ENCODE results near the gene XKR7. TPM values are rescaled to one million over a fixed set of nuclear protein-coding genes. Genes with fewer than 3 reads are reported as not detected.

Gene XKR7
- total RNA-seq, 4 donors from 2014 or later: not detected

DNA sequence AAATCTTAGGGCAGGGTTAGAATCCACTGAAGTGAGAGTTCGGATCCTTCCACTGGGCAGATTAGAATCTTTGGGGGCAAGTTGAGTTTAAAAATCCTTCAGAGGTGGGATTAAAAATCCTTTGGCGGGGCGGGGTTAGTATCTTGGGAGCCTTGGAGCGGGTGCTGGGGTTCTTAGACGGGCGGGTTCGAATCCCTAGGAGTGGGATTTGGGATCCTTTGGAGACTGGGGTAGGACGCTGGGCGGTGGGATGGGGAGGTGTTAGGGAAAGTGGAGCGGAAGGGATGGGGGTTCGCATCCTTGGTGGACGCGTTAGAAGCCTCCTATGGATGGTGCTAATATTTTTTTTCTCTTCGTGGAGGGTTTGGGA is 83.8 kb downstream of the XKR7 start:
- Histone ChIP-seq H3K4me3 (peak overlapping the region in 3 of 4 donors; percentile 40 to 53 (median 40)), H3K36me3 (no peaks in the 10 kb centered on the region), H3K4me1 (peaks cover 9 to 22% (median 15%) of the 10 kb centered on the region in 4 donors), H3K27ac (replicated peaks in 1 of 4) (peak overlapping the region in 3 of 4 donors; percentile 50 to 67 (median 52)), H3K9me3 (no peaks in the 10 kb centered on the region), H3K27me3 (peaks cover 0 to 92% (median 22%) of the 10 kb centered on the region in 4 donors)
- 6% methylated on average over 14 of the region's 14 CpGs for WGBS
- no peak for TF ChIP-seq EP300 (IDR thresholded peaks at IDR 0.05)
- DNase-seq (ENCODE audit: extremely low spot score): no peak
- intact Hi-C loops (cut with DNase I): no loop called here

DNA sequence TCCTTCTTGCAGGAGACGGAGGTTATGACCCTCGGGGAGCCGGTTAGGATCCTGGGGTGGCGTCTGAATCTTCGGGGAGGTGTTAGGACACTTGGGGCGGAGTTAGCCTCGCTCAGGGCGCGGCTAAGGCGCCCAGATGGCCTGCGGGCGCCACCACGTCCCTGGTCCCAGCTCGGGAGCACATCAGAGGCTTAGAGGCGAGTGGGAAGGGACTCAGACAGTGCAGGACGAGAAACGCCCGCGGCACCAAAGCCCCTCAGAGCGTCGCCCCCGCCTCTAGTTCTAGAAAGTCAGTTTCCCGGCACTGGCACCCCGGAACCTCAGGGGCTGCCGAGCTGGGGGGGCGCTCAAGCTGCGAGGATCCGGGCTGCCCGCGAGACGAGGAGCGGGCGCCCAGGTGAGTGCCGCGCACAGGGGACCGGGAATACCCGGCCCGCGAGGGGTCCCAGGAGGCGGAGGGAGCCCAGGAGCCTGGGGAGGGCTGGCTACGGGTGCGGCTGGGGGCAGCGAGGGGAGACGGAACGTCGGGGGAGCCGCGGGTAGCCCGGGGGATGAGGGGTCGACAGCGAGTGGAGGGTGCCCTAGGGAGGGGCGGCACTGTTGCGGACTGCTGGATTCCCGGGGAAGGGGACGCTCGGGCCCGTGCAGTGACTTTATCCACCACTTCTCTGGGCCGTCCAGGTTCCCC is 84.3 kb downstream of the XKR7 start, which contains the start of gene HCK:
Gene HCK, plus strand, starts transcription at position 153 of the 688 bp plus-strand sequence.
- TF ChIP-seq CTCF (IDR thresholded peaks at IDR 0.05): no peak
- TF ChIP-seq POLR2AphosphoS5 (IDR thresholded peaks at IDR 0.05): peak in 1 of 2 donors; percentile 12
- Histone ChIP-seq H3K4me1 (peaks cover 9 to 22% (median 15%) of the 10 kb centered on the region in 4 donors), H3K27me3 (peaks cover 0 to 92% (median 22%) of the 10 kb centered on the region in 4 donors), H3K4me3 (peak within 1 kb of the TSS; percentile 40 to 53 (median 42)), H3K9me3 (no peaks in the 10 kb centered on the region), H3K27ac (replicated peaks in 1 of 4) (peak within 1 kb of the TSS in 3 of 4 donors; percentile 67 to 71 (median 70)), H3K36me3 (no peaks in the 10 kb centered on the region)
- intact Hi-C loops (cut with DNase I): no loop called here
- WGBS: 0% methylated on average over 17 of the region's 58 CpGs
- no peak for DNase-seq (ENCODE audit: extremely low spot score)

GRCh38 chr20:32052778-32053362 is 84.9 kb downstream of the XKR7 start:
- no peak for DNase-seq (ENCODE audit: extremely low spot score)
- peak overlapping the region; percentile 40 to 53 (median 42) for H3K4me3 ChIP-seq
- intact Hi-C loops (cut with DNase I): no loop called here
- peak overlapping the region in 1 of 4 donors; percentile 71 for H3K27ac ChIP-seq (replicated peaks in 1 of 4)
- H3K4me1 ChIP-seq: peaks cover 9 to 22% (median 15%) of the 10 kb centered on the region in 4 donors
- H3K27me3 ChIP-seq: peaks cover 0 to 96% (median 22%) of the 10 kb centered on the region in 4 donors
- no peak for TF ChIP-seq EP300 (IDR thresholded peaks at IDR 0.05)
- TF ChIP-seq POLR2A (IDR thresholded peaks at IDR 0.05; ENCODE audit: low read depth): no peak
- TF ChIP-seq CTCF (IDR thresholded peaks at IDR 0.05): no peak
- no peak for TF ChIP-seq POLR2AphosphoS5 (IDR thresholded peaks at IDR 0.05)
- no peaks in the 10 kb centered on the region for H3K36me3 ChIP-seq
- no peaks in the 10 kb centered on the region for H3K9me3 ChIP-seq
- 18% methylated on average over 21 of the region's 22 CpGs for WGBS

Small RNAs within 50 kb of the gene (small RNA-seq; reads per million reads assigned to genes)
- gene RNA5SP481 (0 to 0.25 (median 0) reads per million in 3 donors), gene RNA5SP482 (0.34 to 0.42 (median 0.37) reads per million in 3 donors)

Other genes starting within 250 kb of the XKR7 start
- gene BCL2L1, start 245.3 kb upstream of the XKR7 start, total RNA-seq: 100 to 1,000 TPM in 3 of 4 donors, 10 to 100 TPM in 1; 94.3 to 181 (median 140) TPM
- 1 to 10 TPM in 1 of 4 donors, under 1 TPM in 3; under 0.01 to 1.1 (median 0.38) TPM for gene TPX2, start 228.9 kb upstream of the XKR7 start, total RNA-seq
- gene MYLK2, start 148.8 kb upstream of the XKR7 start, total RNA-seq: under 1 TPM in 3 of 4 donors, not detected in 1; 0.33 to 0.65 (median 0.52) TPM
- gene FOXS1, start 122.5 kb upstream of the XKR7 start, total RNA-seq: 1 to 10 TPM in 1 of 4 donors, under 1 TPM in 3; 0.50 to 3.4 (median 0.87) TPM
- 1 to 10 TPM in 3 of 4 donors, under 1 TPM in 1; 0.83 to 5.1 (median 3.8) TPM for gene DUSP15, start 97.6 kb upstream of the XKR7 start, total RNA-seq
- under 1 TPM in 2 of 4 donors, not detected in 2; 0.17 to 0.34 TPM for gene TTLL9, start 97.5 kb upstream of the XKR7 start, total RNA-seq
- 10 to 100 TPM in 3 of 4 donors, 1 to 10 TPM in 1; 7.9 to 15.9 (median 10.8) TPM for gene PDRG1, start 16.1 kb upstream of the XKR7 start, total RNA-seq
- 10 to 100 TPM in 2 of 4 donors, 1 to 10 TPM in 2; 6.0 to 12.1 (median 10.4) TPM for gene CCM2L, start 42.3 kb downstream of the XKR7 start, total RNA-seq
- 10 to 100 TPM in 2 of 4 donors, 1 to 10 TPM in 2; 7.8 to 36.6 (median 11.4) TPM for gene HCK, start 84.1 kb downstream of the XKR7 start, total RNA-seq
- 10 to 100 TPM; 19.9 to 34.4 (median 25.2) TPM for gene TM9SF4, start 141.6 kb downstream of the XKR7 start, total RNA-seq
- gene PLAGL2, start 239.6 kb downstream of the XKR7 start, total RNA-seq: 10 to 100 TPM in 1 of 4 donors, 1 to 10 TPM in 3; 5.4 to 10.8 (median 8.0) TPM
- 10 to 100 TPM; 21.7 to 31.9 (median 29.8) TPM for gene POFUT1, start 239.7 kb downstream of the XKR7 start, total RNA-seq

All from esophagus muscularis mucosa (tissue), 4 donors.